ENCODE data around the gene SIRT2.
A peak's percentile ranks its signal among the peaks of the same experiment; 100 is the strongest.

Gene SIRT2

DNA sequence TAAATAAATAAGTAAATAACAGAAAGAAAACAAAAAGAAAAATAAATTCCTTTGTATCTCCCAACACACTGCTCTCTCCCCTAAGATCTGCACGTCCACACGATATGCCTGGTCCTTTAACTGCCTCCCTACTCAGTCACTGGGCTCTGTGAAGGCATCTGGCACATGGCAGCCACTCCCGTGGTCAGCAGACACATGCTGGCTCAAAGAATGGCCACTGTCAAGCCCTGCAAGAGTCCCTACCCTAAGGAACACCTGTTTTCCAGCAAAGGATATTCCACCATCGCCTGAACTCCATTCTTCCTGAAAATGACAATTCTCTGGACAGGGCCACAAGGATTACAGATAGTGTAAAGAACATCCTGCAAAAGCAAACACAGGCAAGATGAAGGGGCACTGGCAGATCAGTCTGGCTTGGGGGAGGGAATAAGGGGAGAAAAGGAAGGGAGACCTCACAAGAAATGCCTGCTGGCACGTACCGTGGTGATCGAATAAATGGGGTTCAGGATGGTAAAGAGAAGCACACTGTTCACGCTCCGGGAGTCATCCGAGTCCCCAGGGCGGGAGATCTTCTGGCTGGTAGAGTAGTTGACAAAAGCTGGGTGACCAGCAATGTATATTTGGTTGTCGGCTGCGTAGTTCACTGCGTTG, 53.9 kb downstream of the SIRT2 start:
- no peak for DNase-seq (ENCODE audit: low spot score)

GRCh38 chr19:38844093-38844686, 55.2 kb downstream of the SIRT2 start:
- DNase-seq (ENCODE audit: low spot score), result no peak

GRCh38 chr19:38843175-38843758, 56.2 kb downstream of the SIRT2 start:
- DNase-seq (ENCODE audit: low spot score), result no peak

- DNase-seq (ENCODE audit: low spot score), result no peak
Observed at GRCh38 chr19:38842439-38843174, 56.8 kb downstream of the SIRT2 start.

- DNase-seq (ENCODE audit: low spot score), result no peak
Observed at GRCh38 chr19:38841787-38842438, 57.5 kb downstream of the SIRT2 start.

DNA sequence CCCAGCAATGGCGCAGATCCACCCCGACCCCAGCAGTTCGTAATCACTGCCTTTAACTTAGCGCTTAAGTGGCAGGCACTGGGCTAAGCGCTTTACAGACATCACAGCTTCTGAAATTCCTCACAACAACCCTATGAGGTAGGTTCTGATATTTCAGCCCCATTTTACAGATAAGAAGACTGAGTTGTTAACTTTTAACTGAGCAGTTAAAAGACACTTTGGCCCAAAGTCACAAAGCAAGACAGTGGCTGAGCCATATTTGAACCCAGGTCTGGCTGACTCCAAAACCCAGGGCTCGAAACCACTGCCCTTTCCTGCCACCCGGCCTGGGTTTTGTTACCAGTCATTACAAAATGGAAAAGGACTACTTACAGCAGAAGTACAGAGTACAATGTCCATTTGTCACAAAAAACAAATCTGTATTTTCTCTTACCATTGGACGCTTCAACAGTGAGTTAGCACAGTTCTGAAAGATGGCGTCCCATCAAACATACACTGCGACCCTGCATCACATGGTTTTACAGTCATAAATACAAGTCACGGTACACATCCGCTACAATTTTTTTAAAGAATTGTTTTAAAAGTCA, 58.1 kb downstream of the SIRT2 start:
- no peak for DNase-seq (ENCODE audit: low spot score)

- no peak for DNase-seq (ENCODE audit: low spot score)
Observed at GRCh38 chr19:38840583-38840968, 58.8 kb downstream of the SIRT2 start.

DNA sequence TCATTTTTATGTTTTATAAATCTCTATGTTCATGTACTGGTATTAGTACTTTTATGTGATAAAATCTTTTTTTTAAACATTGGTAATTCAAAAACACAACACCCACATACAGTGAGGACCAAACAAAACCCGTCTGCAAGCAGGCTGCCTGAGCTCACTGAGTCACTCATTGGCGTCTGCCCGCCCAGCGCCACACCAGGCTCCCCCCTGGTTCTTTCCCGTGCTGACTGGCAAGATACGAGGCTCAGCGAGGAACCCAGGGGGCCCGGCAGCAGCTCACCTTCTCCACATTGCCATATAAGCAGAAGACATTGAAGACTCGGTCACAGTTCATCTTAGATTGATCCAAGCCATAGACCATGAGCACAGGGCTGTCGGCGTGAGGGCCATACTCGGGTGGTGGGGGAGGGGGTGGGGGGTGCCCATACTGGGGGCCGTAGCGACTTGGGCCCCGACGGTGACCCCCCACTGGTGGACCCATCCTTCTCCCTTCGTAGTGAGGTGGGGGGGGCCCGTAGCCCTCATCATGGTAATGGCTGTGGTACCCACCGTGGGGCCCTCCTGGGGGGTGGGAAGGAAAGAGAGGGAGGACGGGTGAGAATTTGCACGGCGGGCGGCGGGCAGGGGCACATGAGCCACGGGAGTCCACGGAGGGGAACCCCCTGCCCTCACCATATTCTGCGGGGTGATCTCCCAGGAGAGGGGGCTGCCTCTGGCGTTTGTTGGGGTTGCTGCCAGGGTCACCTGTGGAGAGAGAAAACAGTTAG, 59.4 kb downstream of the SIRT2 start:
- no peak for DNase-seq (ENCODE audit: low spot score)

DNA sequence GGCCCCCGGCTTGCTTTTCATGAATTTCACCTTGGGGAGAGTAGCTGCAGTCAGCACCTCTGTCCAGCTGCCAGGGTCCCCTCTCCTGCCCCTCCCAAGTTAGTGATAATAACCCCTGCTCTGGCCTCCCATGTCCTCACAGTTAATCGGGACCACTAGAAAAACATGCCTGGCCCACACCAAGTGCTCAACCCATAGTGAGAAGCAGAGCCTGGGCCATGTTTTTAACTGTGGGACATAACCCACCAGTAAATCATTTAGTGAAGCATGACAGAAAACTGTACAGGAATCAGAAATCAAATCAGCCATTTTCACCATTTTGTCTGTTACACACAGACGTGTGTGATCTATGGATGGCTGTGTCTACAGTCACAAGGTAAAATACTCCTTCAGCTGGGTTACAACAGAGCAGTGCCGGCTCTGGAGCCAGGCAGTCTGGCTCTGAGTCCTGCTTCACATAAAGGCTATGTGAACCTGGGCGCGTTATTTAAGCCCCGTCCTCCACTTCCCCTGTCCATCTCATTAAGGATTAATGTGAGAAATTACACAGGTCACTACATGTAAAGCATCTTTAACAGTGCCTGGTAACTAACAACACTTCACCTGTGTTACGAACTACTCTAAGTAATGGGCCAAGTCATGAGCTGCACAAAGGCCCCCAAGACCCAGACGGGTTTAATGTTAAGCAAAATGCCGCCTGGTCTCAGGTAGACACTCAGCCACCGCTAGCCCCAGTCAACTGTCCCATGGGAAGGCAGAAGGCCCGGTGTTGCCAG, 60.2 kb downstream of the SIRT2 start:
- no peak for DNase-seq (ENCODE audit: low spot score)

DNA sequence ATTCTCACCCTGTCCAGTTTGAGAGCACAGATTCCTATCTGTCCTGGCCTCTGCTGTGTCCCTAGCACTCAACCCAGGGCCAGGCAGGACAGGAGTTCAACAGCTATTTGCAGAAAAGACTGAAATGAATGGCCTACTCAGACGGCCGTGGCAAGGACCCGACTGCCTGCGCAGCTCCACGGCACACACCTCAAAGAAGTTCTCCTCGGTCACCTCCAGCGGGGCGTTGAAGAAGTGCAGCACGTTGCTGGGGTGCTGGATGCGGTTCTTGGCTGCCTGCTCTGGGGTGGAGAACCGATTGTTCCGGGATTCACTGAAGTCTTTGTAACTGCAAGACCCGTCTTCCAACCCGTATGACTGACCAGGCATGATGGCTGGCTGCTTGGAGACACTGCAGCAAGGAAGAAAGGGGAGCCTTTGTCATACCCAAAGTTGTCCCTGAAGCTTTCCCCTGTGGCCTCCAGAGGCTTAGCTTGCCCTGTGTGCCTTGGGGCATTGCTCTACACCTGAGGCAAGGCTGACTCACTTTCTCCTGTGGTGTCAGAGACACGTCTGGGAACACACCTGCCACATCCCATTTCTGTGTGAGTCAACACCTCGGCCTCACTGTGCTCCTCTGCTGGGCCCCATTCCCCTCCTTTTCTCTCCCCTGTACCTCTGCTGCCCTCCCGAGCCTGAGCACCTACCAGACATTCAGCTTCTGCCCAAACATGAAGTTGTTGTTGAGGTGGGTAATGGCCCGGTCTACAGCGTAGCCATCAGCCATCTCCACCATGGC, 61.0 kb downstream of the SIRT2 start:
- no peak for DNase-seq (ENCODE audit: low spot score)

GRCh38 chr19:38837656-38838121, 61.7 kb downstream of the SIRT2 start:
- no peak for DNase-seq (ENCODE audit: low spot score)

DNA sequence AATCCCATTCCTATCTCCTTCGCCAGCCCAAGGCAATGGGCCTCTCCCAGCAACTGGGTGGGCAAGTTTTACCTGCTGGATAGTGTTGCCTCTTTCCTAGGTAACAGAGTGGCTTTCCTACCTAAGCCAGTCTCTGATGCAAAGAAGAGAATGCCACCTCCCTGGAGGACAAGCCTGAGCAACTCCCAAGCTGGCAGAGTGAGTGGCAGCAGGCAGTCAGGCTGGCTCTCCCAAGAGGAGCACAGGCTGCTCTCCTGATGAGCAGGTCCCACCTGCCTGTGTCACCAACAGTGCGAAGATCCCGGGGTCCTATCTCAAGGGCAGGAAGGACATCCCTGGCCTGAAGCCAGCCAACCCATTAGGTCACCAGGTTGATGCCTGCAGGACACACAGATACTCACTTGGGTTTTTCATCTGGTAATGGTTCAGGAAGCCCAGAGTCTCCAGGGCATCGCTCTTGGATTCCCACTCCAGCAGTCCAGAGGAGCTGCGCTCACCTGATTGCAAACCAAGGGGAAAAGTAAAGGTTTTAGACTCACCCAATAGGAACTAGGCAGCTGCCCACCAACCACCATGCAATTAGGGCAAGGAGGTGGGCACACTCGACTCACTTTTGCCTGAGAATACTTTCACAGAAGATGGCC, 62.3 kb downstream of the SIRT2 start:
- no peak for DNase-seq (ENCODE audit: low spot score)

DNA sequence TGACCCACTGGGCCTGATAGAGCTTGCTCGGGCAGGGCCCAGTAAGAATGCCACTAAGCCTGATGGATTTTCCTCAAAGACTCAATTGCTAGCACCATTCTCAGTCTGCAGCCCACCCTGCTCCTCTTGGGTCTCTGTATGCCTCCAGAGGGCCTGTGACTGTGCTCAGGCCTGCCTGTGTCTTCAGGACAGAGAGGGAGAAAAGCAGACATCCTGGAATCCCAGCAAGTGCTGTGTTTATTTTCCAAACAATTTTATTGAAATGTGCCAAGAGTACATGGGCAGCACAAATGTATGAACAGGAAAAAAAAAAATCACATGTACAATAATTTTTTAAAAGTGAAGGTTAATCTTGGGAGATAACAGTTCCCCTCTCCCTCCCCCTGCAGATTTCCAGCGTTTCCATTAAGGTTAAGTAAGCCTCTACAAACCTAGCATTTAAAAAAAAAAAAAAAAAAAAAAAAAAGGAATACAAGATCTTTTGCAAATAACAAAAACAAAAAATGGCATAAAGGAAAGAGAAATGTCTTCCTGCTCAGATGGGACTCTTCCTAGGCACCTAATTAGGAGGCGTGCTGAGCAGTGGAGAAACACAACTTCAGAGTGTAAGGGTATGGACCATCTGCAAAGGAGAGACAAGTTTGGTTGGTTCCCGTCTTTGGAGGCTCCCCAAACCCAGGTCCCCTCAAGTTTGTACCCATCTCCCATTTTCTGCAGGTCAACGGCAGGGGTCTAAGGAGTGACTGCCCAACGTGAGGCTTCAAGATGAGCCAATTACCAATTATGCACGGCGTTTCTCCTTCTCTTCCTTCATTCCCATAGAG, 63.0 kb downstream of the SIRT2 start:
- DNase-seq (ENCODE audit: low spot score), result no peak

GRCh38 chr19:38834590-38834989, 64.8 kb downstream of the SIRT2 start:
- no peak for DNase-seq (ENCODE audit: low spot score)

DNA sequence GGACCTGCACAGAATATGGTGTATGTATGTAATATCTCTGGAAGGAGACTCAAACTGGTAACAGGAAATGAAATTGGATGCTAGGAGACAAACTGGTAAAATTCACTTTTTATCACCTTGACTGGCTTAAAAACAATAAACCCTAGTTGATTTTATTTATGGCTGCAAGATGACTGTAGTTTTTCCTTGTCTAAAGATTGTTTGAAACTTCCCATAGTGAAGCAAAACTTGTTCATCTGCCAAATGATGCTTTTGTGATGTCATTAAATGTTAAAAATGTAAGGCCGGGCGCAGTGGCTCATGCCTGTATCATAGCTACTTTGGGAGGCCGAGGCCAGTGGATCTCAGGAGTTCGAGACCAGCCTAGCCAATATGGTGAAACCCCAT, 65.3 kb downstream of the SIRT2 start:
- DNase-seq (ENCODE audit: low spot score), result no peak

DNA sequence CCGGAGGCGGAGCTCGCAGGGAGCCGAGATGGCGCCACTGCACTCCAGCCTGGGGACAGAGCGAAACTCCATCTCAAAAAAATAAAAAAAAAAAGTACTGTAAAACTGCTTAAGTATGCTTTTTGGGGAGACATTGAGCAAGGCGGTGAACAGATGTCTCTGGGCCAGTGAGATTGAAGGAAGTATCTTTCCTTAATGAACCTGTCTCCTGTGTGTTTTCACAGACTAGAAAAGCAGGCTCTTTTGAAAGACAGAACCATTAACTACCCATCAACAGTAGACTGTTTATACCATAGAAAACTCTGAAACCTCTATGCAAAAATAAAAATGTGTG, 66.4 kb downstream of the SIRT2 start:
- no peak for DNase-seq (ENCODE audit: low spot score)

GRCh38 chr19:38831142-38831605, 68.2 kb downstream of the SIRT2 start:
- DNase-seq (ENCODE audit: low spot score), result peak; percentile 60

- DNase-seq (ENCODE audit: low spot score), result no peak
Observed at GRCh38 chr19:38830039-38830733, 69.2 kb downstream of the SIRT2 start.

Data from D341Med (cell line).